CD4-positive, alpha-beta T cell treated with Interferon gamma for 1 hour (primary cell): ENCODE results near the gene RGS2.

ENCODE experiments used
- DNase-seq: peaks from one replicate; pipeline ENCODE4 v3.0.0-alpha.2; 2020

Gene RGS2

DNA sequence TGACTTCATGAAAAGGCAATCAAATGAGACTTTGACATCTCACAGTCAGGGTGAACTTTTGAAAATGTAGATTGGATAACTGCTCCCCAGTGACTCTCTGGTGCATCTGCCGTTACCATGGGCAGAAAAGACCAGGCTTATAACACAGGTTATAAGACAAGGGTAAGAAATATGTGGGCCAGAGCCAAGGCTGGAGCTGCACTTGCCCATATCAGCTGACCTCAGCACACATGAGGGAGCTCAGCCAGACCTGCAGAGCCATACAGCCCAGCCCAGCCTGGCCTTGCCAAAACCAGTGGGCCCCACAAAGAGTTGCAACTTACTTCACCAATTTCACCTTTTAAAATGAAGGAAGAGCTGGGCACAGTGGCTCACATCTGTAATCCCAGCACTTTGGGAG is 11.7 kb upstream of the RGS2 start:
- no peak for DNase-seq

DNA sequence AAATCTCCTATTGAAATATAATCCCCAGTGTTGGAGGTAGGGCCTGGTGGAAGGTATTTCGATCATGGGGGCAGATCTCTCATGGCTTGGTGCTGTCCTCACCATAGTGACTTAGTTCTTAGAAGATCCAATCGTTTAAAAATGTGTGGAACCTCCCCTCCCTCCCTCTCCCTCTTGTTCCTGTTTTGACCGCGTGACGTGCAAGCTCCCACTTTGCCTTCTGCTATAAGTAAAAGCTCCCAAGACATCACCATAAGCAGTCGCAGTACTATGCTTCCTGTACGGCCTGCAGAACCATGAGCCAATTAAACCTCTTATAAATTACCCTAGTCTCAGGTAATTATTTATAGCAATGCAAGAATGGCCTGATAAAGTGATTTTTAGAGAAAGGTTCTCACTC is 10.9 kb upstream of the RGS2 start:
- no peak for DNase-seq

DNA sequence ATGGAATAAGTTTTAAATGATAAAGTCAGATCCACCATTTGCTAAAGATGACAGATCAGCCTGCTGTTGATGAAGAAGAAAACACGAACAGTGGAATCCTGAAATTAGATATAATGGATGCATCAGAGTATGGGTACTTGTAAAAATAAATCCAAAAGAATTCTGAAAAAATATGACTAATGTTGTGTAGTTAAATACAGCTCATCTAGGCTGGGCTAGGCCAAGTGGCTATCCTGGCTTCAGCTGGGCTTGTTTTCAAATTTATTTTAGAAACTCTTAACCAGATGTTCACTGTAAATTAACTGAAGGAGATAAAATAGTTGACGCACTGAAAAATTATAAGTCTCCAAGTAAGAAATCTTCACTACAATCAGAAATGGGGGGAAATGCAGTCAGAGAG is 7.4 kb upstream of the RGS2 start:
- no peak for DNase-seq

DNA sequence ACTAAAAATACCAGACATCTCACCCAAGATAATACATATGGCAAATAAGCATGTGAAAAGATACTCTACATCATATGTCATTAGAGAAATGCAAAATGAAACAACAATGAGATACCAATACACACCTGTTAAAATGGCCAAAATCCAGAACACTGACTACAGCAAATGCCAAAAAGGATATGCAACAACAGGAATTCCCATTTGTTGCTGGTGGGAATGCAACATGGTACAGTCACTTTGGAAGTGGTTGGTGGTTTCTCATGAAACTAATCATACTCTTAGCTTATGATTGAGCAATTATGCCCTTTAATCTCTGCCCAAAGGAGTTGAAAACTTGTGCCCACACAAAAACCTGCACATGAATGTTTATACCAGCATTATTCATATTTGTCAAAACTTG is 6.4 kb upstream of the RGS2 start:
- no peak for DNase-seq

DNA sequence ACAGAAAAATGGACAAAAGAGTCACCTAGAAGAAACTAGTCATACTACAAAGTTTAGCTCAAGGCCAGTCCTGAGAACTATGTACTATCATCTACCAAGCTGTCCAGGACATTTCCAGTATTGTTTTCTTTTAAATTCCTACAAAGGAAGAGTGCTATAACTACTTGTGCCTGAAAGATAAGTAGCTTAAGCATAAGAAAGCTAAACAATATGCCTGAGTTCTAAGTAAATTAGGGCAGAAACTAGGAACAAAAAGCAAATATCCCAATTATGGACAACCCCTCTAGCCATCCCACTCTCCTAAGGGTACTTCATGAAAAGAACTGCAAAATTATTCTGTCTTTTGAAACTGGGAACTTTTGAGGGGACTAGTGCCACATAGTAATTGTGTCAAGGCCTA is 5.3 kb upstream of the RGS2 start:
- DNase-seq = no peak

DNA sequence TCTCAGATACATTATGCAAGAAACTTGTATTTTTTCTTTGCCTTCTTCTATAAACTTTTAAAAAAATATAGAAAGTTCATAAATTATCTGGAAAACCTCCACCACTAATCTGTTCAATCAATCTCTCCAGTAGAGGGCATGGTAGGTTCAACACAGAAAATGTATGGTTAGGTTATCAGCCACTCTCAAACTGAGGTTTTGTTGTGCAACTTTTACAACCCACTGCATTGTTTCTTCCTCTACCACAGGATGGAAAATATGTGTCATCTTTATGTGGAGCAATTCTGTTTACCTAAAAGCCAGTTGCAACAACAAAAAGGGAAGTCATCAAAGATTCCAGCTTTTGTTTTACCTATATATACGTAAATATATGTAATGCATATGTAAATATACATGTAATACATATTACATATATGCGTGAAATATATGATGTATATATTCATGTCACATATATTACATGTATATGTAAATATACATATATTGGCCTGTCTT is 3.0 kb upstream of the RGS2 start:
- peak; percentile 7 for DNase-seq

DNA sequence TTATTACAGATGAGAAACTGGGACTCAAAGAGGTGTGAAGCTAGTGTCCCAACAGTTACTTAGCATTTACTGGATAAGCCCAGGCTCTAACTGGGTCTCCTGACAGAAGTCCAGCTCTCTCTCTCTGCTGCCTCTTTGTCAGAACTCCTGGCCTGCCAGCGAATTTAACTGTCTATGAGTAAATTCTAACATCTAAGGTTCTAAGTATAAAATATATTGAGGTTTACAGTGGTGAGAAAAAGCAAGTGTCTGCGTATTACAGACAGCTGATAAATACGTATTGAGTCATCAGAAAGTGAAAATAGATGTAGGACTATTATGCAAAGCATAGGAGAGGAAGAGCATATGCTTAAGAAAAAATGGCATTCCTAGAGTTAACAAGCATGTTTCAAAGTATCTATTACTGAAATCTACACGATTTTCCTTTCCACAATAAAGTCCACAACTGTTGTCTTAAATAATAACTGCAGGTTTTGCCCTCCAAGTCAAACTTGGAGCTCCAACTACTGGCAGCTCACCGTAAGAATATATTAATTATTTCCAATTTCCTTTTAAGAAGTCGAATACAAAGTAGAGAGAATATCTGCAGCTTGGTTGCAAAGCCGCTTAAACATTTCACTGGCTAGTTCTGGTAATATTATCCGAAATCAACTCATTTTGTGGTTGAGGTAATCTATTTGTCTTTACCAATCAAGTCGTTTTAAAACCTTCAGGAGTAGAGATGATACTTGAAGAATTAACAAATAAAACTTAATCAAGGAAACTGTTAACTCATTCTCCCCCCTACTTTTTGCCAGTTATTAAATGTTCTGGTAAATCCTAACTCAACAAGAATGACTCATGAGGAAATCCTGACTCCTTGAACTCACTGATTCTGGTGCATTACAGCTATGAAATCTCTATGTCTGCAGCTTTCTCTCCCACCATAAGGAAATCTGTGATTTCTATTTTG is 1.4 kb upstream of the RGS2 start:
- no peak for DNase-seq

DNA sequence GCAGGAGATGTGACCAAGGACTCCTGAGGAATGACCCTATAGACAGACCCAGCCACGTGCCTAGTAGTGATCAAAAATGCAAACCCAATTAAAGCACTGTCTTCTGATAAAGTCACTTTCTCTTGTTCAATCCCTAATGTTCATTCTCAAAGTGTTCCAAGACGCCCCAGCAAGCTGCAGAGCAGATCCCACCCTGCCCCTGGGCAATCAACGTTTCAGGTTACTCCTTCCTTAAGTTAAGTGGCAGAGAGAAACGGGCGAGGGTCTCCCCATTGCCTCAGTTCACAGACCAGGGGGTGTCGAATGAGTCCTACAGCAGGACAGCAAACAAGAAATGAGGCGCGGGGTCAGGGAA is 699 bp upstream of the RGS2 start:
- DNase-seq = no peak

DNA sequence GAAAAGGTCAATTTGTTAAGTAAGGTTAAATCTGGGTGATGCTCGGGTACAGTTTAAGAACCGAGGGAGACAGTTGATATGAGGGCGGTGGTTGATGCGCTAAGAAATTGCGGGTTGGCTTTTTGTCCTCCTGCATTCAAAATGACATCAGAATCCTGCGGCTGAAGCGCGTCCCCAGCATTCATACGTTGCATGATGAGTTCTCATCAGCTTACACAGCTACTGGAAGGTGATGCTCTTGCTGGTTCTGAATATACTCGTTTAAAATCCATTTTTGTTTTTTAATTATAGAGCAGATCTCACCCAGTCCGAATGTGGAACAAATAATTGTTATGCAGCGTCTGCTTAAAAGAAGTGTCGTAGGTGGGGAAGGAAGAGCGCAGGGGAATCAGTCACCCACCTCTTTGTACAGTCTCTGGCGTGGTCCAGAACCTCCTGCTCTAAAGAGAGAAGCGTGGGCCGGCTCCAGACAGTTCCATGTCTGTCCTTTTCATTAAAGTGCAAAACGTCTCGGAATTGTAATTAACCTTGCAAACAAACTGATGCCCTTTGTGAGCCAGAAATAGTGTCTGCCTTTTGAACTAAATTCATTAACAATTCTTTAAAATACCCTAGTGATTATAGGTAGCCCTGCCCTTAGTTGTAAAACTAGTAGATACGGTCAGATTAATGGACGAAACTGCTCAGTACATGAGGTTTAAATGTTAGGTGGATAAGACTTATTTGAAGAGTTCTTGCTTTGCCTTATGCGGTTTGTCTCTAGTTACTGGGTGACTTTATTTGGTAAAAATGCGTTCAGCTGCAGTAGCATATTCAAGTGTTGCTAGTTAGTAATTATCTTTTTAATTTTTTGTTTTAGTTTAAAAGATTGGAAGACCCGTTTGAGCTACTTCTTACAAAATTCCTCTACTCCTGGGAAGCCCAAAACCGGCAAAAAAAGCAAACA is 741 bp downstream of the RGS2 start:
- peak; percentile 41 for DNase-seq

DNA sequence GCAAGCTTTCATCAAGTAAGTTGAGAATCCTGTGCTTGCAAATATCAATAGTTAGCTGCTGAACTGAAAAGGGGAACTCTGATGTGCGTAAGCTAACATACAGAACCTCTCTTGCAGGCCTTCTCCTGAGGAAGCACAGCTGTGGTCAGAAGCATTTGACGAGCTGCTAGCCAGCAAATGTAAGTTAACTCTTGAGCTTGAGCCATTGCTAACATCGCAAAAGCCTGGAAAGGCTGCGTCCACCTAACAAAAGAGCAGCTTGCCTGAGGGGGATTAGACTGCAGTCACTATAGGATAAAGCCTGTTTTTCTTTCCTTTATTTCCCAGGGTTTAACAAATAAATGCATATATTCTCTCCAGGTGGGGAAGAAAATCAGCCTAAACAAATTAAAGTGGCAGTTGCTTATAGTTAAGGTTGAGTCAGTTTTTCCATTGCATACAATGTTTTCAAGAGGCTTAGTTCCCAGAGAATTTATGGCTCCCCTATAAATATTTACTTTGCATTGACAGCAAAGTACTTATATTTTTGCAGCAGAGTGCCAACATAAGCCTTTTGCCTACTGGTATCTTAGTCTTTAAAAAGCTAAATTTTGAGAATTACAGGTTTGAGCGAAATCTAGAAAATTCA is 1.5 kb downstream of the RGS2 start:
- DNase-seq = peak; percentile 41

DNA sequence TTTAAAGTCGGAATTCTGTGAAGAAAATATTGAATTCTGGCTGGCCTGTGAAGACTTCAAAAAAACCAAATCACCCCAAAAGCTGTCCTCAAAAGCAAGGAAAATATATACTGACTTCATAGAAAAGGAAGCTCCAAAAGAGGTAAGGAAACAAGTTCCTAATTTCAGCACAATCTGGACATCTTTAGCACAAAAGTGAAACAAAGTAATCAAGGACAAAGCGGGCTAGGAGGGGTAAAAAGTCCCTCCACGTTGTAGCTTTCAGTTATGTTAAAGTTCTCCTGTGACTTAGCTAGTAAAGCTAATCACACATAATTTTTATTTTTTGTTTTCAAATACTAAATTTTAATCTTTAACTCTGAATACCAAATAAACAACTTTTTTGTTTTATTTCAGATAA is 2.2 kb downstream of the RGS2 start:
- DNase-seq = no peak

DNA sequence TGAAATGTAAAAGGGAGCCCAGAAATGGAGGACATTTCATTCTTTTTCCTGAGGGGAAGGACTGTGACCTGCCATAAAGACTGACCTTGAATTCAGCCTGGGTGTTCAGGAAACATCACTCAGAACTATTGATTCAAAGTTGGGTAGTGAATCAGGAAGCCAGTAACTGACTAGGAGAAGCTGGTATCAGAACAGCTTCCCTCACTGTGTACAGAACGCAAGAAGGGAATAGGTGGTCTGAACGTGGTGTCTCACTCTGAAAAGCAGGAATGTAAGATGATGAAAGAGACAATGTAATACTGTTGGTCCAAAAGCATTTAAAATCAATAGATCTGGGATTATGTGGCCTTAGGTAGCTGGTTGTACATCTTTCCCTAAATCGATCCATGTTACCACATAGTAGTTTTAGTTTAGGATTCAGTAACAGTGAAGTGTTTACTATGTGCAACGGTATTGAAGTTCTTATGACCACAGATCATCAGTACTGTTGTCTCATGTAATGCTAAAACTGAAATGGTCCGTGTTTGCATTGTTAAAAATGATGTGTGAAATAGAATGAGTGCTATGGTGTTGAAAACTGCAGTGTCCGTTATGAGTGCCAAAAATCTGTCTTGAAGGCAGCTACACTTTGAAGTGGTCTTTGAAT is 2.9 kb downstream of the RGS2 start:
- no peak for DNase-seq

DNA sequence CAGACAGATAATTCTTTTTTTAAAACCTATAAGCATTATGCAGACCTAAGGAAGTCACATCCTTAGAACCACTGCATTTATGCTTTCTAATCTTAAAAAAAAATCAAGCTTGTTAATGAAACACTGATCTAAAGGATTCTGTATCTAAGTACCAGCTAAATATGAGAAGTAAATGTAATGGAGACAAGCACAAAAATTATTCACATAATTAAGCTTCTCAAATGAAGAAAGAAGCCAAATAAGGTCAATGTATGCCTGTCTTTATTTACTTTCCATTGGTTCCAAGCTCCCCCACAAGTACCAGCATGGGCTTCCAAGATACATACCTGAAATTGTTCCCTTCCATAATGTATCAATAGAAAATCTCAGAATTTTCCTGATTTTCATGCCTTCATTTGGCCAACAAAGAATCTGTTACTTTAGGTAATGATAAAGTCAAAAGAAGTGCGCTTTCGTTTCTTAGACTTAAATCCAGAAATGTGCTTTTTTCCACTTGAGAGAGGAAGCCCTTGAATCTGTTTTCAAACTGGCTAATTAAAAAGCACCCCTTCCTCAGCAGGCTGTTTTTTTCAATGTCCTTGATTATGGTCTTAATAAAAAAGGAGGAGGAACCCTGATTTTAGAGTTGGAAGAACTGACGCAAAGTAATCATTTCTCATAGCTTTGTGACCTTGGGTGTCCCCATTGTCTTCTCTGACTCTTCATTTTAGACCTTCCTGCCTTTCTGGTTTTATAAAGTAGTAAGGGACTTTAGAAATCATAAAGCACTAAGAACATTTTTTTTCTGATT is 3.8 kb downstream of the RGS2 start:
- no peak for DNase-seq

DNA sequence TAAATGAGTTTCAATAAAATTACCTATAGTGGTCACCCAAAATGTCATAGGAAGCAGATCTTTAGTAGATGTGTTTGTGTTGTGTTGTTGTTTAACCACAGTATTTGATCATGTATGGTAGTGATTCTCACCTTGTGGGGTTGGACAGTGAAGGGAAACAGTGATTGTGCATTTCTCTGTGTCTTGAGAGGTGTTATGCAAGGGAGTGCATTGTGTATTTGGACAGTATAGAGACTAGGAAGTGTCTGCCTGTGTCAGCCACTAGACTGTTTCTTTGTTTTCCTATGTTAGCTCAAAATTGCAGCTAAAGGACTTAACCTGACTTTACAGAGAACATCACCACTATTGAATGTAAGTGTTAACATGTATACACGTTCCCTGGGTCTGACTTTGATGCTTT is 6.0 kb downstream of the RGS2 start:
- no peak for DNase-seq

DNA sequence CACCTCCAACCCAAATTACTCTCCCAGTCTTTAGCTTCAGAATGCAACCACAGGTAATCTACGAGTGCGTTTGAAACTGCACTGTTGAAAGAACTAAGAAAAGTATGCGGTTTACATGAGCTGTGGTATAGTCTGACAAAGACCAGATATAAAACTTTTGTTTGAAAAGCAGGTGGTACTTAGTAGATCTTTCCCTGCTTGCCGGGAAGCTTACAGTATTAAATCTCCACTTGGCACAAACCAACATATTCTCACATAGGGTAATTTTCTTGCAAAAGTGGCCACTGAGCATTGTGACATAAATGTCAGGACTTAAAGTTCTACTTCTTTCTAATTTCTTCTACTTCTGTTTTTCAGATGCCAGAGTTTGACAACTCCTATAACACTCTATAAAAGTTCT is 8.4 kb downstream of the RGS2 start:
- no peak for DNase-seq

DNA sequence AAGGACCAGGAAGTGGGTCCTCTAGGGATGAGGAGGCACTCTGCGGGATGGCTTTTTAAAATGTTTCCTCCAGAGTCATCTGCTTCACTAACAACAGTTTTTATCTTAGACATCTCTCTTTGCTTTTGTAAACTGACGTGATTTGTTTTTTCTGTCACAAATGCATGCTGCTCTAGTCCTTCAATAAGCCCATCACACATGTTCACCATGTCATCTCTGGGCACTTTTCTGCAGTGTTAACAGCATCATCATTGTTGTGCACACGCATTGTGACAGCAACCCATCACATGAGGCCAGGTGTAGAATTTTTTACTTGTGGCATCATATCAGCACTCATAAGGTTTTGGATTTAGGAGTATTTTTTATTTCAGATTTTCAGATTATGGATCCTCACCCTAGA is 12.5 kb downstream of the RGS2 start:
- no peak for DNase-seq

DNA sequence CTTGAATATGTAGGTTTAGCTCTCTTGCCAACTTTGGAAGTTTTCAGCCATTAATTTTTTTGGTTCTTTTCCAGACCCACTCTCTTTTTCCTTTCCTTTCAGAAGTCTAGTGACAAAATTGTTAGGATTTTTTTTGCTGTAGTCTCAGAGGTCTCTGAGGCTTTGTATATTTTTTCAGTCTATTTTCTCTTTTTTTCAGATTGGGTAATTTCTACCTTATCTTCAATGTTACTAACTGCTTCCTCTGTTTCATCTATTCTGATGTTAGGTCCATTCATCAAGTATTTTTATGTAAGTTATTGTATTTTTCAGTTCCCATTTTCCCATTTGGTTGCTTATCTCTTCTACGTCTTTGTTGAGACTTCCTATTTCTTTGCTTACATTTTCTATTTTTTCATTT is 15.7 kb downstream of the RGS2 start:
- no peak for DNase-seq

DNA sequence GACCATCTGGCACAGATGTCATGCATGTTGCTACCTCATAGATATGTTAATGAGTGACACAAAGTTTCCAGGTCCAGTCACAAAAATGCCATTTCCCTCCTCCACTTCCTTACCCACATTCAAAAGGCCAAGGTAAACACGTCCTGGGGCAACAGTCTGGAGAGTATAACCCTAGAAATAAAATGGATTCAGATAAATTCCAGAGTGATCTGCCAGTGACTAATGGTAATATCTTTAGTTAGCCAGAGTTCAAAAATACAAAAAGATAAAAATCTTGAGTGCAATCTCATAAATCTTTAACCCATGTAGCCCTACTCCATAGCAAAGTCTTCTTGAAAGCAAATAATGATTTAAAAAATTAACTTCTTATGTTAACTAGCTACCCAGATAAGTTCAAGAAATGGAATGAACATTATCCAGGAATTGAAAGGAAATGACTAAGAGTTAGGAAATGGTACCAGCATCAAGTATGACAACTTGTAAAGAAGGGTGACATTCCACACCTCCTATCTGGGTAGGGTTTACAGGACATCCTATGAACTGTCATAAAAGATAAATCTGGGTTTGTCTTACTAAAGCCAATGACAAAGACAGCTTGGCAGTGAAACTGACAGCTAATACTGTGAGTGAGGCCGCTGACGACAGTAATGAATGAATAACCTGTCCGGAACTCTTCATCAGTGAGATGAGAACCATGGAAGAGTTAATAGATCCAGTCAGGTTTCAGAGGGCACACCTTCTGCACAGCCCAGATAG is 18.1 kb downstream of the RGS2 start:
- no peak for DNase-seq

DNA sequence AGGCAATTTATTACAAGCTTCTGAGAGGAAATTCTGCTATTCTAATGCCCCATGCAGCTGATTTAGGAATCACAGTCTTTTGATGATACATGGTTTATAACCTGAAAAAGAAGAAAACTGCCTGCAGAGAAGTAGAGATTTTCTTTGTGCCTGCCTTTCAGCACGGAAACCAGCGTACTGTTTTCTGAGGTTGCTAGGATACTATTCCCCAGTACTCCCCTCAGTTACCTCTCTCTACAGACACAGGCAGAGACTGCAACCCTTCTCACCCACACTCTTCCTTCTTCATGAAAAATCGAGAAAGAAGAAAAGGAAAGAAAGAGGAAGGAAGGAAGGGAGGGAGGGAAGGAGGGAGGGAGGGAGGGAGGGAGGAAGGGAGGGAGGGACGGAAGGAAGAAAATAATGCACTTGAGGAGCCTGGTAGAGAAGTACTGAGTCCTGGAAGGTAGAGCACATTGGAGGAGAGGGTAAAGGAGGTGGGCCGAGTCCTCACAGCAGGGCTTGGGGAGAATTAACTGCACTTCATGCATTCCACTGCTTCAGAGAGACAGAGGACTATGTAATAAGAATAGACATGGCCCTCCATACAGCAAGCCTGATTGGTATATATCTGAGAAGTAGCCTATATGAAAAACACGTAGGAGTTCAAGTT is 21.9 kb downstream of the RGS2 start:
- no peak for DNase-seq

DNA sequence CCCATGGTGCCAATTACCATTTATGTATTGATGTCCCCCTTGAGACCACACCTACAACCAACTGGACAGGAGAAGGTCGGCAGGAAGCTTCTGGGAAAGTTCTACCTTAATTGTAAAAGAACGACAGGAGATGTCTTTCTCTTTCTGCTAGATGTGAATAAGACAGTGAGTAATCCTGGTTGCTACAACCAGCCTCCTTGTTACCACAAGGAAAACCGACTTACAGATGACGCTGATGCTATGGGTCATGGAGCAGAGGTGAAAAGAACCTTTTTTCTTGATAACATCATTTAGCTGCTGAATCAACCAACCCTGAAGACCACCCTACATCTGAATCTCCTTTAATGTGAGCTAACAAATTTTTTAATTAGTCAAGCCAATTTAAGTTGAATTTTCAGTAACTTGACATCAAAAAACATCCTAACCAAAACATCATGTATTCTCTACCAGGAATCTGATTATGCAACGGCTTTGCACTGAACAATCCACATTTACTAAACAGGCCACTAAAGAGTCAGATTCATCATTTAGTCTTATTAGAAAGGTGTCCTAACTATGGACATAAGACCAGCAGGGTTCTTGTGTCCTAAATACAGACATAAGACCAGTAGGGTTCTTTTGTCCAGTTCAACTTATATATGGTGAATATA is 23.0 kb downstream of the RGS2 start:
- no peak for DNase-seq
